Neural cell (in vitro differentiated cells): ENCODE results near the gene PARVB. TPM values are rescaled to one million over a fixed set of nuclear protein-coding genes. Genes with fewer than 3 reads are reported as not detected.

Source experiments
- H2AFZ ChIP-seq: fragments of 200-600, 300-800 bp; sonication (generic), shearing (Covaris generic); 2 replicates; pipeline ENCODE4 v1.6.0; 2014; ENCODE audit warnings: low read depth, mild to moderate bottlenecking, antibody characterized with exemption, low read length, moderate library complexity
- H3F3A ChIP-seq: fragments of 200-600 bp; shearing (Covaris generic); 2 replicates; pipeline ENCODE4 v1.6.1; 2016; ENCODE audit warnings: mild to moderate bottlenecking, moderate library complexity, mixed read lengths, antibody characterized with exemption, low read length; ENCODE audit not compliant: insufficient read depth, poor library complexity, severe bottlenecking
- H3K27ac ChIP-seq: fragments of 200-600, 300-800 bp; sonication (generic), shearing (Covaris generic); 2 replicates; pipeline ENCODE4 v1.5.1; 2014; ENCODE audit warnings: mild to moderate bottlenecking, low read length, moderate library complexity
- H3K27me3 ChIP-seq: fragments of 300-800, 200-600 bp; sonication (generic), shearing (Covaris generic); 2 replicates; pipeline ENCODE4 v1.6.0; 2014; ENCODE audit warnings: mild to moderate bottlenecking, low read depth, low read length, moderate library complexity; ENCODE audit not compliant: insufficient read depth
- H3K36me3 ChIP-seq: fragments of 300-800, 200-600 bp; sonication (generic), shearing (Covaris generic); 2 replicates; pipeline ENCODE4 v1.5.1; 2014; ENCODE audit warnings: mild to moderate bottlenecking, antibody characterized with exemption, low read length, moderate library complexity; ENCODE audit not compliant: insufficient read depth
- H3K4me2 ChIP-seq: fragments of 300-800, 200-600 bp; sonication (generic), shearing (Covaris generic); 2 replicates; pipeline ENCODE4 v1.6.0; 2014; ENCODE audit warnings: mild to moderate bottlenecking, low read length
- H3K4me3 ChIP-seq: fragments of 300-800, 200-600 bp; sonication (generic), shearing (Covaris generic); 2 replicates; pipeline ENCODE4 v1.5.1; 2014; ENCODE audit warnings: mild to moderate bottlenecking, low read length, moderate library complexity
- H3K79me2 ChIP-seq: fragments of 200-600 bp; shearing (Covaris generic); replicated peaks from 2 replicates; pipeline ENCODE4 v1.6.0; 2014; ENCODE audit warnings: mild to moderate bottlenecking, low read length, moderate library complexity; ENCODE audit not compliant: insufficient read depth
- H3K9ac ChIP-seq: fragments of 300-800, 200-600 bp; sonication (generic), shearing (Covaris generic); 2 replicates; pipeline ENCODE4 v1.6.1; 2016; ENCODE audit warnings: mild to moderate bottlenecking, low read length, mixed read lengths
- H3K9me2 ChIP-seq: fragments of 200-600 bp; shearing (Covaris generic); 2 replicates; pipeline ENCODE4 v1.6.1; 2016; ENCODE audit warnings: mild to moderate bottlenecking, low read length, mixed read lengths; ENCODE audit not compliant: insufficient read depth
- H3K9me3 ChIP-seq: fragments of 200-600, 300-800 bp; sonication (generic), shearing (Covaris generic); 2 replicates; pipeline ENCODE4 v1.6.1; 2016; ENCODE audit warnings: mild to moderate bottlenecking, mixed run types, low read length, moderate library complexity, mixed read lengths
- H4K20me1 ChIP-seq: fragments of 200-600 bp; shearing (Covaris generic); 2 replicates; pipeline ENCODE4 v1.6.1; 2016; ENCODE audit warnings: mild to moderate bottlenecking, mixed run types; ENCODE audit not compliant: insufficient read depth
- EP300 ChIP-seq: fragments of 450-650 bp; conservative IDR thresholded peaks from 2 replicates; pipeline ENCODE4 v1.6.1; 2014; ENCODE audit warnings: antibody characterized with exemption, mild to moderate bottlenecking, moderate library complexity; ENCODE audit not compliant: poor library complexity, severe bottlenecking
- EZH2 ChIP-seq: fragments of 200-600, 300-800 bp; shearing (Covaris generic), sonication (generic); IDR thresholded peaks from 2 replicates; pipeline ENCODE4 v1.6.1; 2014; ENCODE audit warnings: antibody characterized with exemption, low read length, borderline replicate concordance, mild to moderate bottlenecking; ENCODE audit not compliant: insufficient read depth, poor library complexity, severe bottlenecking
- MXI1 ChIP-seq: fragments of 450-650 bp; conservative IDR thresholded peaks from 2 replicates; pipeline ENCODE4 v1.6.1; 2014; ENCODE audit warnings: antibody characterized with exemption, mild to moderate bottlenecking; ENCODE audit not compliant: poor library complexity, severe bottlenecking
- POLR2AphosphoS5 ChIP-seq: IDR thresholded peaks from 2 replicates; pipeline ENCODE4 v1.6.1; 2012
- RAD21 ChIP-seq: fragments of 450-650 bp; conservative IDR thresholded peaks from 2 replicates; pipeline ENCODE4 v1.6.1; 2014; ENCODE audit warnings: antibody characterized with exemption, mild to moderate bottlenecking, moderate library complexity
- SMC3 ChIP-seq: fragments of 450-650 bp; conservative IDR thresholded peaks from 2 replicates; pipeline ENCODE4 v1.6.1; 2014; ENCODE audit warnings: antibody characterized with exemption, mild to moderate bottlenecking, moderate library complexity; ENCODE audit not compliant: poor library complexity
- TAF1 ChIP-seq: IDR thresholded peaks from 2 replicates; pipeline ENCODE4 v1.6.1; 2012; ENCODE audit warnings: low read depth
- polyA plus RNA-seq: library from polyadenylated mRNA; depleted of rRNA; stranded (reverse); fragments of >200 nt; gene quantifications from 2 replicates; pipeline ENCODE4 v1.2.3, GENCODE V29; 2014
- TF ChIP-seq, protein P1 (sequence below): fragments of 450-650 bp; IDR thresholded peaks from 2 replicates; pipeline ENCODE4 v1.5.1; 2014; ENCODE audit warnings: antibody characterized with exemption, mild to moderate bottlenecking, moderate library complexity; ENCODE audit not compliant: poor library complexity, severe bottlenecking
- TF ChIP-seq, protein P2 (sequence below): IDR thresholded peaks from 2 replicates; pipeline ENCODE4 v1.6.1; 2012; ENCODE audit warnings: borderline replicate concordance

Gene PARVB
- polyA plus RNA-seq, 1 donor from 2014 or later = 1.2 TPM

DNA sequence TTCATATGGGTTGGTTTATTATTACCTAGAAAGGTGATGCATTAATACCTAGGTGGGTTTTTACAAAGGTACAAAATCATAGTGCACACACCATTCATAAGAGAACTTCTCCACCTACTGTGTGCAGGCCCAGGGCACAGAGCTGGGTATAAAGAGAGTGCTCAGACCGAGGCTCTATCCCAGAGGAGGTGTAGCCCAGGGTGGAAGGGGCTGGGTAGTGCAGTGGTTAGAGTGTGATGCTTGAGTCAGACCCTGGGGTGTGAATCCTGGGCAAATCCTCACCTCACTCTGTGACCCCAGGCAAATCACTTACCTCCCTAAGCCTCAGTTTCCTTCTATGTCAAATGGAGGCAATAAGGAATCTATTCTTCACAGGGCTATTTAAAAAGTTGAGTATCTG lies 188.8 kb downstream of the PARVB start:
- H3K9me3 ChIP-seq = peaks cover 10% of the 10 kb centered on the region

DNA sequence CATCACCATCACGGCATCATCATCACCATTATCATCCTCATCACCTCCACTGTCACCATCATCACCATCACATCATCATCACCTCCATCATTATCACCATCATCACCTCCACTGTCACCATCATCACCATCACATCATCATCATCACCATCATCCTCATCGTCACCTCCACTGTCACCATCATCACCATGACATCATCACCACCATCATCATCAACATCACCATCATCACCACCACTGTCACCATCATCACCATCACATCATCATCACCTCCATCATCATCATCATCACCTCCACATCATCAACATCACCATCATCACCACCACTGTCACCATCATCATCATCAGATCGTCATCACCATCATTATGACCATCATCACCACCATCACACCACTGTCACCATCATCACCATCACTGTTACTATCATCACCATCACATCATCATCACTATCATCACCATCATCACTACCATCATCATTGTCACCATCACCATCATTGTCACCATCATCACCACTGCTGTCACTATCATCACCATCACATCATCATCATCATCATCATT lies 189.5 kb downstream of the PARVB start:
- no peak overlapping the region for H2AFZ ChIP-seq
- H3K27ac ChIP-seq = no peak overlapping the region
- H3K27me3 ChIP-seq = no peaks in the 10 kb centered on the region
- H3F3A ChIP-seq = no peaks in the 10 kb centered on the region
- no peak overlapping the region for H3K4me3 ChIP-seq
- H3K79me2 ChIP-seq = no peaks in the 10 kb centered on the region
- H3K4me2 ChIP-seq = no peak overlapping the region
- no peaks in the 10 kb centered on the region for H3K36me3 ChIP-seq
- peaks cover 10% of the 10 kb centered on the region for H3K9me3 ChIP-seq
- no peak overlapping the region for H3K9ac ChIP-seq
- no peak for TF ChIP-seq EZH2
- TF ChIP-seq, protein P1, sequence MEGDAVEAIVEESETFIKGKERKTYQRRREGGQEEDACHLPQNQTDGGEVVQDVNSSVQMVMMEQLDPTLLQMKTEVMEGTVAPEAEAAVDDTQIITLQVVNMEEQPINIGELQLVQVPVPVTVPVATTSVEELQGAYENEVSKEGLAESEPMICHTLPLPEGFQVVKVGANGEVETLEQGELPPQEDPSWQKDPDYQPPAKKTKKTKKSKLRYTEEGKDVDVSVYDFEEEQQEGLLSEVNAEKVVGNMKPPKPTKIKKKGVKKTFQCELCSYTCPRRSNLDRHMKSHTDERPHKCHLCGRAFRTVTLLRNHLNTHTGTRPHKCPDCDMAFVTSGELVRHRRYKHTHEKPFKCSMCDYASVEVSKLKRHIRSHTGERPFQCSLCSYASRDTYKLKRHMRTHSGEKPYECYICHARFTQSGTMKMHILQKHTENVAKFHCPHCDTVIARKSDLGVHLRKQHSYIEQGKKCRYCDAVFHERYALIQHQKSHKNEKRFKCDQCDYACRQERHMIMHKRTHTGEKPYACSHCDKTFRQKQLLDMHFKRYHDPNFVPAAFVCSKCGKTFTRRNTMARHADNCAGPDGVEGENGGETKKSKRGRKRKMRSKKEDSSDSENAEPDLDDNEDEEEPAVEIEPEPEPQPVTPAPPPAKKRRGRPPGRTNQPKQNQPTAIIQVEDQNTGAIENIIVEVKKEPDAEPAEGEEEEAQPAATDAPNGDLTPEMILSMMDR = no peak
- TF ChIP-seq POLR2AphosphoS5 = no peak
- no peak for TF ChIP-seq EP300
- no peak for TF ChIP-seq TAF1
- TF ChIP-seq RAD21 = no peak
- TF ChIP-seq SMC3 = no peak
- TF ChIP-seq MXI1 = no peak
- H4K20me1 ChIP-seq = no peaks in the 10 kb centered on the region
- H3K9me2 ChIP-seq = no peaks in the 10 kb centered on the region

More for the DNA sequence above, 188.8 kb downstream of the PARVB start:
- Histone ChIP-seq H3K9ac (no peak overlapping the region), H2AFZ (no peak overlapping the region), H3K27me3 (no peaks in the 10 kb centered on the region), H3F3A (no peaks in the 10 kb centered on the region), H3K9me2 (no peaks in the 10 kb centered on the region), H3K27ac (no peak overlapping the region), H3K4me2 (no peak overlapping the region), H4K20me1 (no peaks in the 10 kb centered on the region), H3K79me2 (no peaks in the 10 kb centered on the region), H3K4me3 (no peak overlapping the region), H3K36me3 (no peaks in the 10 kb centered on the region)
- TF ChIP-seq TAF1 = no peak

DNA sequence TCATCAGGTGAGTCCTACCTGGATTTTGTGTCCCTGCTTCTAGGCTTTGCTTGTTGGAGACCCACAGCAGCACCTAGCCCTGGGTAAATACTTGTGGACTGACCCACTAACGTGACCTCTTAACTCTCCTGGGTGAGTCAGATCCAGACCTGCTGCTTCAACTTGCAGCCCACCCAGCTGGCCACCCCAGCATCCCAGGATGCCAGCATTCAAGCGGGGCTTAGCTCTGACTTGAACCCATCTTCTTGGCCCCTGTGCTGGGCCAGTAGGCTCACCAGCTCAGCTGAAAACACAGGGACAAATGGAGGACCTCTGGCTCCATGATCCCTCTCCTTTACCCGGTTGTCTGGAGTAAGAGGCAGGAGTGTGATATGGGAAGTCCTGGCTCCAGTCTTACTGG lies 190.1 kb downstream of the PARVB start:
- H3K27ac ChIP-seq = no peak overlapping the region
- no peak overlapping the region for H3K4me2 ChIP-seq
- no peak overlapping the region for H2AFZ ChIP-seq

More for the DNA sequence above, 190.1 kb downstream of the PARVB start:
- Histone ChIP-seq H4K20me1 (no peaks in the 10 kb centered on the region), H3K27me3 (no peaks in the 10 kb centered on the region), H3K79me2 (no peaks in the 10 kb centered on the region), H3K9me2 (no peaks in the 10 kb centered on the region), H3F3A (no peaks in the 10 kb centered on the region), H3K4me3 (no peak overlapping the region), H3K9ac (no peak overlapping the region), H3K9me3 (peaks cover 10% of the 10 kb centered on the region), H3K36me3 (no peaks in the 10 kb centered on the region)
- TF ChIP-seq RAD21 (no peak), MXI1 (no peak), POLR2AphosphoS5 (no peak), SMC3 (no peak), EP300 (no peak), TAF1 (no peak), EZH2 (no peak)
- TF ChIP-seq, protein P1 = no peak
- TF ChIP-seq, protein P2, sequence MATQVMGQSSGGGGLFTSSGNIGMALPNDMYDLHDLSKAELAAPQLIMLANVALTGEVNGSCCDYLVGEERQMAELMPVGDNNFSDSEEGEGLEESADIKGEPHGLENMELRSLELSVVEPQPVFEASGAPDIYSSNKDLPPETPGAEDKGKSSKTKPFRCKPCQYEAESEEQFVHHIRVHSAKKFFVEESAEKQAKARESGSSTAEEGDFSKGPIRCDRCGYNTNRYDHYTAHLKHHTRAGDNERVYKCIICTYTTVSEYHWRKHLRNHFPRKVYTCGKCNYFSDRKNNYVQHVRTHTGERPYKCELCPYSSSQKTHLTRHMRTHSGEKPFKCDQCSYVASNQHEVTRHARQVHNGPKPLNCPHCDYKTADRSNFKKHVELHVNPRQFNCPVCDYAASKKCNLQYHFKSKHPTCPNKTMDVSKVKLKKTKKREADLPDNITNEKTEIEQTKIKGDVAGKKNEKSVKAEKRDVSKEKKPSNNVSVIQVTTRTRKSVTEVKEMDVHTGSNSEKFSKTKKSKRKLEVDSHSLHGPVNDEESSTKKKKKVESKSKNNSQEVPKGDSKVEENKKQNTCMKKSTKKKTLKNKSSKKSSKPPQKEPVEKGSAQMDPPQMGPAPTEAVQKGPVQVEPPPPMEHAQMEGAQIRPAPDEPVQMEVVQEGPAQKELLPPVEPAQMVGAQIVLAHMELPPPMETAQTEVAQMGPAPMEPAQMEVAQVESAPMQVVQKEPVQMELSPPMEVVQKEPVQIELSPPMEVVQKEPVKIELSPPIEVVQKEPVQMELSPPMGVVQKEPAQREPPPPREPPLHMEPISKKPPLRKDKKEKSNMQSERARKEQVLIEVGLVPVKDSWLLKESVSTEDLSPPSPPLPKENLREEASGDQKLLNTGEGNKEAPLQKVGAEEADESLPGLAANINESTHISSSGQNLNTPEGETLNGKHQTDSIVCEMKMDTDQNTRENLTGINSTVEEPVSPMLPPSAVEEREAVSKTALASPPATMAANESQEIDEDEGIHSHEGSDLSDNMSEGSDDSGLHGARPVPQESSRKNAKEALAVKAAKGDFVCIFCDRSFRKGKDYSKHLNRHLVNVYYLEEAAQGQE = no peak
